Common myeloid progenitor, CD34-positive (primary cell): ENCODE data around the gene UFD1.

Experiments
- CTCF ChIA-PET: fragments of 350-600 bp; sonication (Branson Sonifier 250); formaldehyde crosslinking; loops from one replicate; lab custom pipeline; 2021; ENCODE audit warnings: antibody characterized with exemption; lab: Charles Lee
- POLR2A ChIA-PET: fragments of 350-600 bp; sonication (Branson Sonifier 250); formaldehyde crosslinking; loops from one replicate; lab custom pipeline; 2021; ENCODE audit warnings: antibody characterized with exemption; lab: Charles Lee
- DNase-seq, 3 donors: peaks; one replicate each; pipeline versions ENCODE4 v3.0.0 to v3.0.0-alpha.2; 2013
- H3K27ac ChIP-seq, 2 experiments: 1 replicate in 1 of 2; 2 replicates in 1 of 2; pipeline ENCODE4 v1.7.0; 2013; ENCODE audit warnings: inconsistent platforms in 2 of 2, low read length in 2 of 2, mild to moderate bottlenecking in 2 of 2, low read depth in 1 of 2, moderate library complexity in 1 of 2; ENCODE audit not compliant: severe bottlenecking in 2 of 2, insufficient read depth in 1 of 2, poor library complexity in 1 of 2
- H3K27me3 ChIP-seq, 5 experiments: replicated peaks in 2 of 5; 1 replicate in 3 of 5; 2 replicates in 2 of 5; pipeline versions ENCODE4 v1.6.1 to v1.7.0; 2013; ENCODE audit warnings: low read length in 4 of 5, mild to moderate bottlenecking in 2 of 5, moderate library complexity in 2 of 5, inconsistent platforms in 1 of 5; ENCODE audit not compliant: insufficient read depth in 5 of 5, control insufficient read depth in 4 of 5
- H3K36me3 ChIP-seq, 4 experiments: 1 replicate in 2 of 4; 2 replicates in 2 of 4; pipeline versions ENCODE4 v1.6.1 to v1.7.0; 2013; ENCODE audit warnings: low read length in 3 of 4, control low read depth in 1 of 4, mild to moderate bottlenecking in 1 of 4; ENCODE audit not compliant: control insufficient read depth in 4 of 4, insufficient read depth in 4 of 4
- H3K4me1 ChIP-seq, 4 experiments: 1 replicate in 3 of 4; 2 replicates in 1 of 4; pipeline versions ENCODE4 v1.6.1 to v1.7.1; 2013; ENCODE audit warnings: low read length in 3 of 4, mild to moderate bottlenecking in 3 of 4, control low read depth in 1 of 4, inconsistent platforms in 1 of 4, moderate library complexity in 1 of 4; ENCODE audit not compliant: control insufficient read depth in 4 of 4, insufficient read depth in 4 of 4; ENCODE audit errors: control extremely low read depth in 1 of 4
- H3K4me3 ChIP-seq, 7 experiments: 1 replicate in 4 of 7; 2 replicates in 3 of 7; pipeline versions ENCODE4 v1.5.1 to v1.7.0; 2013; ENCODE audit warnings: mild to moderate bottlenecking in 7 of 7, low read length in 6 of 7, moderate library complexity in 6 of 7, inconsistent platforms in 2 of 7, low read depth in 2 of 7, control low read depth in 1 of 7; ENCODE audit not compliant: insufficient read depth in 4 of 7, control insufficient read depth in 1 of 7; ENCODE audit errors: extremely low read depth in 1 of 7
- H3K9me3 ChIP-seq, 5 experiments: 1 replicate in 4 of 5; 2 replicates in 1 of 5; pipeline versions ENCODE4 v1.6.1 to v1.7.1; 2013; ENCODE audit warnings: low read length in 4 of 5, mild to moderate bottlenecking in 2 of 5, inconsistent platforms in 1 of 5, low read depth in 1 of 5, moderate library complexity in 1 of 5; ENCODE audit not compliant: control insufficient read depth in 4 of 5, insufficient read depth in 2 of 5; ENCODE audit errors: control extremely low read depth in 1 of 5
- WGBS: methylation state at CpG from one replicate; pipeline ENCODE4 v1.1.5; 2013; ENCODE audit not compliant: insufficient coverage; 5-methylcytosine and 5-hydroxymethylcytosine counted together

The UFD1 gene

GRCh38 chr22:19503869-19504268 is 24.9 kb upstream of the UFD1 start:
- Histone ChIP-seq H3K9me3 (no peaks in the 10 kb centered on the region), H3K27me3 (no peaks in the 10 kb centered on the region), H3K36me3 (peaks cover 2 to 57% (median 12%) of the 10 kb centered on the region in 4 experiments), H3K27ac (no peak overlapping the region), H3K4me3 (no peak overlapping the region), H3K4me1 (peaks cover 0 to 21% (median 17%) of the 10 kb centered on the region in 4 experiments)
- DNase-seq = peak in 1 of 3 donors; percentile 32
- ChIA-PET CTCF (interaction anchor here (0.8 to 2.6 kb wide), 5 partner anchors 8 to 128 kb away, joined by 3 to 14 read pairs (median 4); no protein-coding TSS in a partner anchor), POLR2A (no interaction called here)
- 98% methylated on average over 7 of the region's 9 CpGs for WGBS

DNA sequence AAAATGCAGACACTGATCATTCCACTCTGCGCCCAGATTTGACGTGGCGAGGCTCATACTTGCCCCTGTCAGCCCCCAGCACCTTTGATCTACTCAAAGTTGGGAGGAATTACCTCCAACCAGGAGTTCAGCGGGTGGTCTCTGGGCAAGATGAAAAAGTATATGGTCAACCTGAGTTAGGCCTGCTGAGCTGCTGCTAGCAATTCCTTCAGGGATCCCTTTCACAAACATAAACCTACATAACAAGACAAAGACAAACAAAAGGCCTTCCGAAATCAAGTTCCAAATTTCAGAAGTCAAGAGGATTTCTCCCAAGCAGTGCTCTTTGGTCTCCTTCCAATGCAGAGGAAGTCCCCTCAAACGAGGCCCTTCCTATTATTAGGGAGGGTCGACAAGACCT is 24.4 kb upstream of the UFD1 start:
- H3K36me3 ChIP-seq = peaks cover 3 to 58% (median 14%) of the 10 kb centered on the region in 4 experiments
- no peak for DNase-seq
- no peak overlapping the region for H3K4me3 ChIP-seq
- no peak overlapping the region for H3K27ac ChIP-seq
- 28% methylated on average over 2 of the region's 7 CpGs for WGBS
- CTCF ChIA-PET = interaction anchor here (0.8 to 1.9 kb wide), 4 partner anchors 14 to 128 kb away, joined by 3 to 8 read pairs (median 5); no protein-coding TSS in a partner anchor
- H3K4me1 ChIP-seq = peaks cover 0 to 21% (median 17%) of the 10 kb centered on the region in 4 experiments
- POLR2A ChIA-PET = no interaction called here
- H3K27me3 ChIP-seq = no peaks in the 10 kb centered on the region
- H3K9me3 ChIP-seq = no peaks in the 10 kb centered on the region

DNA sequence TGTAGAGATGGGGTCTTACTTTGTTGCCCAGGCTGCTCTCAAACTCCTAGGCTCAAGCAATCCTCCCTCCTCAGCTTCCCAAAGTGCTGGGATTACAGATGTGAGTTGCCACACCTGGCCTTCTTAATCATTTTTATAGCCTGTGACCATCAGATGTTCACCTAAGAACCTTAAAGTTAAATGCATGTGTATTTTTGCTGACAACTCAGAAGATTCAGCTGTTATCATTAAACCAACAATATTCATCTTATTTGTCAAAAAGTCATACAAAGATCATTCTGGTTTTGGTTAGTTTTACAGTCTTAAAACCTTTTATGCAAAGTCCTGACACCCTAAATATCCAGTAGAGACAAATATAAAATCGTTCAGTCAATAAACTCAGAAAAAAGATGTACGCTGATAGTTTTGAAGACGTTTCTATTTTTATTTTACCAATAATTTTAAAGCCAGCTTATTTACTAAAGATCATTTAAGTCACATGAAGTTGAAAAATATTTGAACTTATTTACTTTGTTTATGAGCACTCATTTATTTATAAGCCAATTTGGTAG is 23.0 kb upstream of the UFD1 start:
- ChIA-PET POLR2A (no interaction called here), CTCF (interaction anchor here (1.5 to 1.9 kb wide), 3 partner anchors 13 to 128 kb away, joined by 6 to 8 read pairs (median 6); no protein-coding TSS in a partner anchor)
- H3K4me3 ChIP-seq = no peak overlapping the region
- WGBS = no CpG with 5 or more reads among the region's 3 CpGs
- peaks cover 9 to 57% (median 20%) of the 10 kb centered on the region in 4 experiments for H3K36me3 ChIP-seq
- H3K9me3 ChIP-seq = no peaks in the 10 kb centered on the region
- no peak for DNase-seq
- peaks cover 0 to 27% (median 20%) of the 10 kb centered on the region in 4 experiments for H3K4me1 ChIP-seq
- H3K27ac ChIP-seq = no peak overlapping the region
- H3K27me3 ChIP-seq = no peaks in the 10 kb centered on the region

DNA sequence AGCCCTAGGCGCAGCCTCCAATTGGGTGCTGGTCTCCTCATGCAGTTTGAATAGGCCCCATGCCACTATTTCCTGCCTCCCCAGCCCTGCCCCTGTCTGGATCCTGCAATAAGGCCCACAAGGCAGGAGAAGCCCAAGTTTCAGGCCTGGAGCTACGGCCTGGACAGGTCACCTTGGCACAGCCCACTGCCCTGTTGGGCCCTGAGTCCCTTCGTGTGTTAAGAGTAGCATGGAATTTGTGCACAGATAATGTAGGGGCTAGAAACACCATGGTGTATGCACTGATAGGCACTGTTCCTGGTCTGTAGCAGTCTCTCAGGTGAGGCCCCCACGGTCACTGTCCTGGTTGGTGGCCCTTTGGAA is 20.9 kb upstream of the UFD1 start:
- ChIA-PET CTCF (no interaction called here), POLR2A (no interaction called here)
- 96% methylated on average over 4 of the region's 4 CpGs for WGBS
- Histone ChIP-seq H3K36me3 (peaks cover 9 to 59% (median 20%) of the 10 kb centered on the region in 4 experiments), H3K4me3 (no peak overlapping the region), H3K27me3 (no peaks in the 10 kb centered on the region), H3K4me1 (peaks cover 0 to 12% (median 5%) of the 10 kb centered on the region in 4 experiments), H3K9me3 (no peaks in the 10 kb centered on the region), H3K27ac (no peak overlapping the region)
- DNase-seq = no peak

- Histone ChIP-seq H3K27ac (no peak overlapping the region), H3K36me3 (peaks cover 12 to 64% (median 23%) of the 10 kb centered on the region in 4 experiments), H3K27me3 (no peaks in the 10 kb centered on the region), H3K4me1 (peaks cover 0 to 7% (median 3%) of the 10 kb centered on the region in 4 experiments), H3K4me3 (no peak overlapping the region), H3K9me3 (no peaks in the 10 kb centered on the region)
- no peak for DNase-seq
- CTCF ChIA-PET = interaction anchor here (7.3 kb wide), 1 partner anchor 132 kb away, joined by 136 read pairs; no protein-coding TSS in a partner anchor
- WGBS = 97% methylated on average over 7 of the region's 7 CpGs
- POLR2A ChIA-PET = no interaction called here
These were observed 20.4 kb upstream of the UFD1 start for GRCh38 chr22:19499236-19499879.

GRCh38 chr22:19498866-19499190 is 19.8 kb upstream of the UFD1 start:
- 100% methylated on average over 3 of the region's 3 CpGs for WGBS
- H3K9me3 ChIP-seq = no peaks in the 10 kb centered on the region
- ChIA-PET CTCF (interaction anchor here (7.3 kb wide), 1 partner anchor 132 kb away, joined by 136 read pairs; no protein-coding TSS in a partner anchor), POLR2A (no interaction called here)
- H3K4me3 ChIP-seq = no peak overlapping the region
- no peaks in the 10 kb centered on the region for H3K27me3 ChIP-seq
- peaks cover 12 to 70% (median 25%) of the 10 kb centered on the region in 4 experiments for H3K36me3 ChIP-seq
- peaks cover 0 to 6% (median 3%) of the 10 kb centered on the region in 4 experiments for H3K4me1 ChIP-seq
- DNase-seq = no peak
- H3K27ac ChIP-seq = no peak overlapping the region
